NAMALWA (cell line): ENCODE measurements around the gene NKAIN1.
"Not testable (repeated sequence)": the region's sequence is repeated elsewhere in the genome, so short reads cannot be mapped to it uniquely, and the experiment has no call there.

Source experiments
- DNase-seq: peaks from one replicate; pipeline ENCODE4 v3.0.0-alpha.2; 2015; ENCODE audit warnings: low spot score

NKAIN1 gene

GRCh38 chr1:31239653-31240241, at the start of gene NKAIN1:
Gene NKAIN1, minus strand, starts transcription at chr1:31239887. Its CDS starts 340 bp downstream, at chr1:31239547.
- DNase-seq = no peak

- DNase-seq = no peak
Observed at GRCh38 chr1:31289021-31289420, 49.3 kb upstream of the NKAIN1 start.

- DNase-seq = not testable (repeated sequence)
Observed at GRCh38 chr1:31287791-31288190, 48.1 kb upstream of the NKAIN1 start.

- not testable (repeated sequence) for DNase-seq
Observed at GRCh38 chr1:31282426-31282825, 42.7 kb upstream of the NKAIN1 start.

GRCh38 chr1:31273619-31274018, 33.9 kb upstream of the NKAIN1 start:
- no peak for DNase-seq

- no peak for DNase-seq
Observed at GRCh38 chr1:31272369-31272768, 32.7 kb upstream of the NKAIN1 start.

- no peak for DNase-seq
Observed at GRCh38 chr1:31266547-31266946, 26.9 kb upstream of the NKAIN1 start.

GRCh38 chr1:31264790-31265386, 25.2 kb upstream of the NKAIN1 start:
- no peak for DNase-seq

- DNase-seq = no peak
Observed at GRCh38 chr1:31263408-31263807, 23.7 kb upstream of the NKAIN1 start.

GRCh38 chr1:31262393-31262792, 22.7 kb upstream of the NKAIN1 start:
- not testable (repeated sequence) for DNase-seq

- DNase-seq = no peak
Observed at GRCh38 chr1:31261916-31262315, 22.2 kb upstream of the NKAIN1 start.

GRCh38 chr1:31259746-31260145, 20.1 kb upstream of the NKAIN1 start:
- no peak for DNase-seq

- no peak for DNase-seq
Observed at GRCh38 chr1:31258581-31258980, 18.9 kb upstream of the NKAIN1 start.

GRCh38 chr1:31257213-31257612, 17.5 kb upstream of the NKAIN1 start:
- DNase-seq = no peak

- DNase-seq = no peak
Observed at GRCh38 chr1:31249854-31250253, 10.2 kb upstream of the NKAIN1 start.

- DNase-seq = no peak
Observed at GRCh38 chr1:31248276-31248675, 8.6 kb upstream of the NKAIN1 start.

- DNase-seq = no peak
Observed at GRCh38 chr1:31244326-31244725, 4.6 kb upstream of the NKAIN1 start.

- no peak for DNase-seq
Observed at GRCh38 chr1:31243501-31244286, 4.0 kb upstream of the NKAIN1 start.

GRCh38 chr1:31241321-31241720, 1.6 kb upstream of the NKAIN1 start:
- DNase-seq = peak; percentile 26

- DNase-seq = no peak
Observed at GRCh38 chr1:31238986-31239613, 587 bp downstream of the NKAIN1 start.

- DNase-seq = no peak
Observed at GRCh38 chr1:31238612-31238985, 1.1 kb downstream of the NKAIN1 start.

- DNase-seq = no peak
Observed at GRCh38 chr1:31234870-31235269, 4.8 kb downstream of the NKAIN1 start.
